Neural cell (in vitro differentiated cells): ENCODE data around the gene LTBP1. TPM values are rescaled to one million over a fixed set of nuclear protein-coding genes. Genes with fewer than 3 reads are reported as not detected.

ENCODE experiments used
- H2AFZ ChIP-seq: fragments of 200-600, 300-800 bp; sonication (generic), shearing (Covaris generic); 2 replicates; pipeline ENCODE4 v1.6.0; 2014; ENCODE audit warnings: low read depth, mild to moderate bottlenecking, antibody characterized with exemption, low read length, moderate library complexity
- H3F3A ChIP-seq: fragments of 200-600 bp; shearing (Covaris generic); 2 replicates; pipeline ENCODE4 v1.6.1; 2016; ENCODE audit warnings: mild to moderate bottlenecking, moderate library complexity, mixed read lengths, antibody characterized with exemption, low read length; ENCODE audit not compliant: insufficient read depth, poor library complexity, severe bottlenecking
- H3K27ac ChIP-seq: fragments of 200-600, 300-800 bp; sonication (generic), shearing (Covaris generic); 2 replicates; pipeline ENCODE4 v1.5.1; 2014; ENCODE audit warnings: mild to moderate bottlenecking, low read length, moderate library complexity
- H3K27me3 ChIP-seq: fragments of 300-800, 200-600 bp; sonication (generic), shearing (Covaris generic); 2 replicates; pipeline ENCODE4 v1.6.0; 2014; ENCODE audit warnings: mild to moderate bottlenecking, low read depth, low read length, moderate library complexity; ENCODE audit not compliant: insufficient read depth
- H3K36me3 ChIP-seq: fragments of 300-800, 200-600 bp; sonication (generic), shearing (Covaris generic); 2 replicates; pipeline ENCODE4 v1.5.1; 2014; ENCODE audit warnings: mild to moderate bottlenecking, antibody characterized with exemption, low read length, moderate library complexity; ENCODE audit not compliant: insufficient read depth
- H3K4me2 ChIP-seq: fragments of 300-800, 200-600 bp; sonication (generic), shearing (Covaris generic); 2 replicates; pipeline ENCODE4 v1.6.0; 2014; ENCODE audit warnings: mild to moderate bottlenecking, low read length
- H3K4me3 ChIP-seq: fragments of 300-800, 200-600 bp; sonication (generic), shearing (Covaris generic); 2 replicates; pipeline ENCODE4 v1.5.1; 2014; ENCODE audit warnings: mild to moderate bottlenecking, low read length, moderate library complexity
- H3K79me2 ChIP-seq: fragments of 200-600 bp; shearing (Covaris generic); replicated peaks from 2 replicates; pipeline ENCODE4 v1.6.0; 2014; ENCODE audit warnings: mild to moderate bottlenecking, low read length, moderate library complexity; ENCODE audit not compliant: insufficient read depth
- H3K9ac ChIP-seq: fragments of 300-800, 200-600 bp; sonication (generic), shearing (Covaris generic); 2 replicates; pipeline ENCODE4 v1.6.1; 2016; ENCODE audit warnings: mild to moderate bottlenecking, low read length, mixed read lengths
- H3K9me2 ChIP-seq: fragments of 200-600 bp; shearing (Covaris generic); 2 replicates; pipeline ENCODE4 v1.6.1; 2016; ENCODE audit warnings: mild to moderate bottlenecking, low read length, mixed read lengths; ENCODE audit not compliant: insufficient read depth
- H3K9me3 ChIP-seq: fragments of 200-600, 300-800 bp; sonication (generic), shearing (Covaris generic); 2 replicates; pipeline ENCODE4 v1.6.1; 2016; ENCODE audit warnings: mild to moderate bottlenecking, mixed run types, low read length, moderate library complexity, mixed read lengths
- H4K20me1 ChIP-seq: fragments of 200-600 bp; shearing (Covaris generic); 2 replicates; pipeline ENCODE4 v1.6.1; 2016; ENCODE audit warnings: mild to moderate bottlenecking, mixed run types; ENCODE audit not compliant: insufficient read depth
- CTCF ChIP-seq: fragments of 450-650 bp; IDR thresholded peaks from 2 replicates; pipeline ENCODE4 v1.5.1; 2014; ENCODE audit warnings: antibody characterized with exemption, mild to moderate bottlenecking, moderate library complexity; ENCODE audit not compliant: poor library complexity, severe bottlenecking
- EP300 ChIP-seq: fragments of 450-650 bp; conservative IDR thresholded peaks from 2 replicates; pipeline ENCODE4 v1.6.1; 2014; ENCODE audit warnings: antibody characterized with exemption, mild to moderate bottlenecking, moderate library complexity; ENCODE audit not compliant: poor library complexity, severe bottlenecking
- EZH2 ChIP-seq: fragments of 200-600, 300-800 bp; shearing (Covaris generic), sonication (generic); IDR thresholded peaks from 2 replicates; pipeline ENCODE4 v1.6.1; 2014; ENCODE audit warnings: antibody characterized with exemption, low read length, borderline replicate concordance, mild to moderate bottlenecking; ENCODE audit not compliant: insufficient read depth, poor library complexity, severe bottlenecking
- MXI1 ChIP-seq: fragments of 450-650 bp; conservative IDR thresholded peaks from 2 replicates; pipeline ENCODE4 v1.6.1; 2014; ENCODE audit warnings: antibody characterized with exemption, mild to moderate bottlenecking; ENCODE audit not compliant: poor library complexity, severe bottlenecking
- POLR2AphosphoS5 ChIP-seq: IDR thresholded peaks from 2 replicates; pipeline ENCODE4 v1.6.1; 2012
- RAD21 ChIP-seq: fragments of 450-650 bp; conservative IDR thresholded peaks from 2 replicates; pipeline ENCODE4 v1.6.1; 2014; ENCODE audit warnings: antibody characterized with exemption, mild to moderate bottlenecking, moderate library complexity
- REST ChIP-seq: IDR thresholded peaks from 2 replicates; pipeline ENCODE4 v1.6.1; 2012; ENCODE audit warnings: borderline replicate concordance
- SMC3 ChIP-seq: fragments of 450-650 bp; conservative IDR thresholded peaks from 2 replicates; pipeline ENCODE4 v1.6.1; 2014; ENCODE audit warnings: antibody characterized with exemption, mild to moderate bottlenecking, moderate library complexity; ENCODE audit not compliant: poor library complexity
- TAF1 ChIP-seq: IDR thresholded peaks from 2 replicates; pipeline ENCODE4 v1.6.1; 2012; ENCODE audit warnings: low read depth
- polyA plus RNA-seq: library from polyadenylated mRNA; depleted of rRNA; stranded (reverse); fragments of >200 nt; gene quantifications from 2 replicates; pipeline ENCODE4 v1.2.3, GENCODE V29; 2014

LTBP1 gene
- polyA plus RNA-seq, 1 donor from 2014 or later, result 1.8 TPM

GRCh38 chr2:33229646-33230045, 282.9 kb downstream of the LTBP1 start:
- no peaks in the 10 kb centered on the region for H3K9me2 ChIP-seq
- no peaks in the 10 kb centered on the region for H4K20me1 ChIP-seq
- H3K9ac ChIP-seq, result no peak overlapping the region
- no peak overlapping the region for H3K4me3 ChIP-seq
- no peaks in the 10 kb centered on the region for H3K36me3 ChIP-seq
- H3K4me2 ChIP-seq, result no peak overlapping the region
- TF ChIP-seq EZH2 (no peak), POLR2AphosphoS5 (no peak), EP300 (no peak), RAD21 (no peak), SMC3 (no peak), TAF1 (no peak), REST (no peak), CTCF (no peak), MXI1 (no peak)
- H3K27me3 ChIP-seq, result no peaks in the 10 kb centered on the region
- no peaks in the 10 kb centered on the region for H3K9me3 ChIP-seq
- H3K79me2 ChIP-seq, result no peaks in the 10 kb centered on the region
- H3K27ac ChIP-seq, result no peak overlapping the region
- H2AFZ ChIP-seq, result no peak overlapping the region
- H3F3A ChIP-seq, result no peaks in the 10 kb centered on the region

DNA sequence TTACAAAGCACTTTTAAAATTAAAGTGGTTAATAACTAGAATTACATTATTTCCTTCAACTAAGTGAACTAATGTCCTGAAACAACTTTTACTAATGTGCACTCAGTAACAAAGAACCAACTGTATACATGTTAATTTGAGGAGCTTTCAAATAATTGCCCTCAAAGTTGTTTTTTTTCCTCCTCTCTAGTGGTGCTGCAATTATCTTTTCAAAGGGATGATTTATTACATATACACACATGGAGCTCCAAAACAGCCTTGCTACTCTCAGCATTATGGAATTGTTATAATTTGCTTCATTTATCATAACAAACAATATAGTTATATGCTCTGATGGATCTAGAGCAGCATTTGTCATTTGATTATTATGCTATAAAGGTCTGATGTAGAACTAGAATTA, 283.4 kb downstream of the LTBP1 start:
- no peaks in the 10 kb centered on the region for H3K9me3 ChIP-seq
- H3K36me3 ChIP-seq, result no peaks in the 10 kb centered on the region
- no peak for TF ChIP-seq REST
- TF ChIP-seq EZH2, result no peak
- no peak for TF ChIP-seq EP300
- TF ChIP-seq POLR2AphosphoS5, result no peak
- no peak for TF ChIP-seq MXI1
- TF ChIP-seq SMC3, result no peak
- TF ChIP-seq RAD21, result no peak
- no peak for TF ChIP-seq TAF1
- no peak for TF ChIP-seq CTCF
- H3K9me2 ChIP-seq, result no peaks in the 10 kb centered on the region
- no peaks in the 10 kb centered on the region for H4K20me1 ChIP-seq
- no peak overlapping the region for H3K4me3 ChIP-seq
- no peak overlapping the region for H3K4me2 ChIP-seq
- no peak overlapping the region for H2AFZ ChIP-seq
- no peaks in the 10 kb centered on the region for H3K79me2 ChIP-seq
- H3K9ac ChIP-seq, result no peak overlapping the region
- no peak overlapping the region for H3K27ac ChIP-seq
- H3K27me3 ChIP-seq, result no peaks in the 10 kb centered on the region
- no peaks in the 10 kb centered on the region for H3F3A ChIP-seq
